ENCODE data around the gene SIRT6.
A peak's percentile ranks its signal among the peaks of the same experiment; 100 is the strongest.

SIRT6 gene

DNA sequence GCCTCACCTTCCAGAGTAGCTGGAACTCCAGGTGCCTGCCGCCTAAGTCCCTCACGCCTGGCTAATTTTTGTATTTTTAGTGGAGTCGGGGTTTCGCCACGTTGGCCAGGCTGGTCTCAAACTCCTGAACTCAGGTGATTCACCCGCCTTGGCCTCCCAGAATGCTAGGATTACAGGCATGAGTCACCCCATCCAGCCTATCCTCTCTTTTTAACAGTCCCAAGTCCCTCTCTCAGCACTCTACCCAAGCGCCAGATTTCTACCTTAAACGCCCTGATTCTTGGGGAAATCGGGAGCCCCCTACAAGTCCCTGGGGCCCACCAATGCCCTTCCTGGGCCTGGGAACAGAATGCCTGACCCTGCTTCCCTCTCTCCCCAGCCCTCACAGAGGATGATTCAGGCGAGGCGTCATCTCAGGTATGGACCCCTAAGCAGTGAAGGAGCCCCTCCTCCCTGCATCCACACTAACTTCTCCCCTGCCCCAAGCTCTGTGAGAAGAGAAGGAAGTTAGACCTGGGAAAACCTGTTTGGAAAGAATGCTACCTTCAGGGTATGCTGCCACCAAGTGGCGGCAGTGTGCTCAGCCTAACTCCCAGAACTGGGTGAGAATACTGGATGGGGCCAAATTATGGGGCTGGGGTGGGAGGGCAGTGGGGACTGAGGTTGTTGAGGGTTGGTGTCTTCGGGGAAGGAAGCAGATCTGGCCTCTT lies 26.2 kb upstream of the SIRT6 start:
- H3K27ac ChIP-seq = no peak overlapping the region
- TF ChIP-seq CTCF (conservative IDR thresholded peaks at IDR 0.05) = peak; percentile 24

DNA sequence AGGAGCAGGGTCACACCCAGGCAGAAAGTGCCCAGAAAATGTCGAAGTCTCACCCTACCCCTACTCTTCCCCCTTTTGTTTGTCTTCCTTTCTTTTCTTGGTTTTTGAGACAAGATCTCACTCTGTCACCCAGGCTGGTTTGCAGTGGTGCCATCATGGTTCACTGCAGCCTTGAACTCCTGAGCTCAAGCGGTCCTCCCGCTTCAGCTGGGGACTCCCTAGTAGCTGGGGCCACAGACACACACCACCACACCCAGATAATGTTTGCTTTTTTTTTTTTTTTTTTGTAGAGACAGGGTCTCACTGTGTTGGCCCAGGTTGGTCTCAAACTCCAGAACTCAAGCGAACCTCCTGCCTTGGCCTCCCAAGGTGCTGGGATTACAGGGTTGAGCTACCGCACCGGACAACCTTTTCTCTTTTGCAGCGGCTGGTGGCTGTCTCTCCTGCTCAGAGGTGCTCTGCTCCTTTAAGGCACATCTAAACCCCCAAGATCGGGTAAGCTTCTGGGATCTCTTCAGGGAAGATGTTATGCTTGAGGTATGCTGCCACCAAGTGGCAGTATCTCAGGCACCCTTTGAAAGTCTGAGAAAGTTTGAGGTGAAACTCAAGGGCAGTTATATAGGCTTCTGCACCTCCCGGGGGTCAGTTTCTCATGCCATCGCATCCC lies 24.6 kb upstream of the SIRT6 start:
- no peak for TF ChIP-seq CTCF (conservative IDR thresholded peaks at IDR 0.05)
- no peak overlapping the region for H3K27ac ChIP-seq

DNA sequence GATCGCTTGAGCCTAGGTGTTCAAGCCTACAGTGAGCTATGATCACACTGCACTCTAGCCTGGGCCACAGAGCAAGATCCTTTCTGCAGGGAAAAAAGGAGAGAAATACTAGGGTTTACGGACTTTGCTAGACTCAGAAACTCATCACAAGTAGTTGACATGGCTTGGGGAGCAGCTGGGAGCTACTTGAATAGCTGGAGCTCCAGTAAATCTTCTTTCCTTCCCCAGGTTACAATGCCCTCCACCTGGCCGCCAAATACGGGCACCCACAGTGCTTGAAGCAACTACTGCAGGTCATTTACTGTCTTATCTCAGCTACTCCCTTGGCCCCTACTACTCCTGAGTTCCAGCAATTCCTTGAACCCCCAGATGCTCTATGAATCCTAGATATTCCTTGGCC lies 19.4 kb upstream of the SIRT6 start:
- H3K27ac ChIP-seq = no peak overlapping the region
- no peak for TF ChIP-seq CTCF (conservative IDR thresholded peaks at IDR 0.05)

DNA sequence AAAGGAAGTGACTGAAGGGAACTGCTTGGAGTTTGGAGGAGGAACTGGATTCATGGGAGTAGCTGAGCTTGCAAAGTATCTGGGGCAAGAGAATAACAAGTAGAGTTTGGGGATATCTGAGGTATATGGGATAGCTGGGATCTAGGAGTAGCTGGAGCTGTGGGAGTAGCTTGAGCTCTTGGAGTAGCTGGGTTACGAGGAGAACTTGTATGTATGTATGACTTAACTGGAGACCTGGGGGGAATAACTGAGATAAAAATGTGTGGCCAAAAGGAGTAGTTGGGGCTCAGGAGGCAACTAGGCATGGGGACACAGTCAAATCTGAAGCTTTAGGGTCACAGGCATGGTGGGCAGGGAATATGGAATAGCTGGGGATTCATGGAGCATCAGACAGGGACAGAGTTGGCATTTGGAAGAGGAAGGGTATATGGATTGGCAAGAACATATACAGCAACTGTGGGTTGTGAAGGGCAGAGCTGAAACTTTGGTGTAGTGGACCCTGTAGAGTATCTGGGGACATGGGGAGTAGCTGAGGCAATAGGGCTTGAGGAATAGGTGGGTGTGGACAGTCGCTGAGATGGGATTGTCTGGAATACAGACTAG lies 18.7 kb upstream of the SIRT6 start:
- TF ChIP-seq CTCF (conservative IDR thresholded peaks at IDR 0.05) = no peak
- no peak overlapping the region for H3K27ac ChIP-seq

- H3K27ac ChIP-seq = no peak overlapping the region
- no peak for TF ChIP-seq CTCF (conservative IDR thresholded peaks at IDR 0.05)
These were observed 17.4 kb upstream of the SIRT6 start for GRCh38 chr19:4199699-4200293.

- TF ChIP-seq CTCF (conservative IDR thresholded peaks at IDR 0.05) = no peak
These were observed 16.2 kb upstream of the SIRT6 start for GRCh38 chr19:4198467-4199126.

More at GRCh38 chr19:4198467-4199126, 16.2 kb upstream of the SIRT6 start:
- H3K27ac ChIP-seq = no peak overlapping the region
